Stimulated activated CD8-positive, alpha-beta memory T cell treated with anti-CD3 and anti-CD28 coated beads, Interleukin-12 subunit alpha, Interleukin-12 subunit beta, amount 100 ng/mL, for 1 hour (primary cell): Measurements from ENCODE around the gene GJB4.
"Not testable (repeated sequence)": the region's sequence is repeated elsewhere in the genome, so short reads cannot be mapped to it uniquely, and the experiment has no call there.

ENCODE experiments used
- DNase-seq: peaks from one replicate; pipeline ENCODE4 v3.0.0-alpha.2; 2020; ENCODE audit warnings: low read depth

The GJB4 gene

DNA sequence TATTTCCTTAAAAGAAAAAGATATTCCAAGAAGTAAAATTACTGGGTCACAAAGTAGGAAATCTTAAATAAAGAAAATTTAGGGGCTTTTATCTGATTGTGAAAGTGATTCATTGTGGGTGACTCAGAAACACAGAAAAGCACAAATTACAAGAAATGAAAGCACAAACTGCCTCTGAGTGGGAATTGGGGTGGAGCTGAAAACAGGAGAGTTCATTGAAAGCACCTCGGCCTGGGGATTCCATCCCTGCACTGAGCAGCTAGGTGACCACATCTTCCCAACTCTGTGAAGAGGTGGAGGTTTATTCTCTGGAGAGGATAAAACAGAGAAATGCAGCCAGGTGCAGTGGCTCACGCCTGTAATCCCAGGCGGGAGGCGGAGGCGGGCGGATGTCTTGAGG, 40.7 kb downstream of the GJB4 start:
- DNase-seq = no peak

DNA sequence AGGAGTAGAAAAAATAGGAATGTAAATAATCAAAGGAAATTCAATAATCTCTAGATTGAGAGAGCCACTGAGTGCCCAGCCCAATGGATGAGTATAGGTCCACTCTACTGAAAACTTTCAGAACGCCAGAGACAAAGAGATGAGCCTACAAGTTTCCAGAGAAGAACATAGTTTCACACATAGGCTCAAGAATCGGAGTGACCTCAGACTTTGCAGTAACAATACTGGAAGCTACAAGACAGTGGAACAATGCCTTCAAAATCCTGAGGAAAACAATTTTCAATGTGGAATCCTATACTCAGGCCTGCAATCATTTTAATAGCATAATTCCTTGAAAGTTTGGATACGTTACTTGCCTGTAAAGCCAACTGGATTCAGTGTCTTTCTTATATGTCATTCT, 44.2 kb downstream of the GJB4 start:
- no peak for DNase-seq

DNA sequence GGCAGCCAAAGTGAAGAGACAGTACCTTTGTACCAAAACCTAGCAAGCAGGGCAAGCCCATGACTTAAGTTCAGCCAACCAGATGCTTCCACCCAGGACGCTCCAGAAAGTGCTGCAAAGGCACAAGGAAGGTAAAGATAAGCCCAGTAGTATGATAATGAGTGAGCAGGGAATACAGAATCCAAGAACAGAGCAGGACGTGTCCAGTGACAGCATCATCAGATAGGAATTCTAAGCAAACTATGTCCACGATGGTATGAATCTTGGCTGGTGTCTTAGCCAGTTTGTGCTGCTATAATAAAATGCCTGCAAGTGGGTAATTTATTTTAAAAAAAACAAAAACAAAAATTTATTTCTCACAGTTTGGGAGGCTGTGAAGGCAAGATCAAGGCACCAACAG, 46.9 kb downstream of the GJB4 start:
- DNase-seq = no peak

DNA sequence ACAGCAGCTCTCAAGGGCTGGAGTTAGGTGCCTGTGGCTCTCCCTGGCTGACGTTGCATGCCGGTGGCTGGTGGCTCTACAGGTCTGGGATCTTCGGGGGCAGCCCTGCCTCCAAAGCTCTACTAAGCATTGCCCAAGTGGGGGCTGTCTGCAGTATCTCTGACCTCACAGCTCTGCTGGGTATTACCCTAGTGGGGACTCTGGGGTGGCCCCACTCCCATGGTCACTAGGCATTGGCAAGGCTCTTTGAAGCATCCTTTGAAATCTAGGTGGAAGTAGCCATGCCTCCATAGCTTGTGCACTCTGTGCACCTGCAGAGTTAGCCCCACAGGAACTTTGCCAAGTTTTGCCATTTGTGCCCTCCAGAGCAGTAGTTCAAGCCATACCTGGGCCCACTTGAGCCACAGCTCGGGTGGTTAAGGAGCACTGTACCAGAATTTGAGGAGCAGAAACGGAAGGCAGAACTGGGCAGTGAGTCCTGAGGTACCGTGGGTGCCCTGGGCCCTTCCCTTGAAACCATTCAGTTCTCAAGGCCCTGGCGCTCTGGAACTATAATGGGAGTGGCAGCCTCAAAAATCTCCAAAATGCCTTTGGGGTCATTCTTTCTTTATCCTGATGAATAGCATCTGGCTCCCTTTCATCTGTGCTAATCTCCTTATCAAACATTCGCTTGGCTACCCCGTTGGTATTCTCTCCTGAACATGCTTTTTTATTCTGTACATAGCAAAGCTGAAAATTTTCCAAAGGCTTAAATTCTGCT, 48.7 kb downstream of the GJB4 start:
- DNase-seq = no peak

DNA sequence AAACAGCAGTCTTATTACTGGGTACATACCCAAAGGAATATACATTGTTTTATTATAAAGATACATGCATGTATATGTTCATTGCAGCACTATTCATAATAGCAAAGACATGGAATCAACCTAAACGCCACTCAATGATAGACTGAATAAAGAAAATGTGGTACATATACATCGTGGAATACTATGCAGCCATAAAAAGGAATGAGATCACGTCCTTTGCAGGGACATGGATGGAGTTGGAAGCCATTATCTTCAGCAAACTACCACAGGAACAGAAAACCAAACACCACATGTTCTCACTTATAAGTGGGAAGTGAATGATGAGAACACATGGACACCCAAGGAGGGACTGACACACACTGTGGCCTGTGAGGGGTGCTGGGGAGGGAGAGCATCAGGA, 51.2 kb downstream of the GJB4 start:
- not testable (repeated sequence) for DNase-seq
